A549 (cell line): ENCODE data around the gene CYSRT1.

Source experiments
- CTCF ChIP-seq: fragments of >200 bp; sonication (Bioruptor Twin); formaldehyde crosslinking; IDR thresholded peaks from 3 replicates; pipeline ENCODE4 v1.5.1; 2016
- ESRRA ChIP-seq: fragments of 150-350 bp; IDR thresholded peaks from 2 replicates; pipeline ENCODE4 v1.6.1; 2014; ENCODE audit warnings: mild to moderate bottlenecking, low read length, borderline replicate concordance
- HOXA7 ChIP-seq: fragments of 250-450 bp; sonication (Bioruptor Pico); IDR thresholded peaks from 2 replicates; pipeline ENCODE4 v1.5.0; 2020; ENCODE audit warnings: mild to moderate bottlenecking, moderate library complexity
- JUNB ChIP-seq: fragments of >200 bp; sonication (Bioruptor Twin); formaldehyde crosslinking; IDR thresholded peaks from 2 replicates; pipeline ENCODE4 v1.6.1; 2016
- KDM1A ChIP-seq: fragments of 200-600 bp; sonication (generic); IDR thresholded peaks from 2 replicates; pipeline ENCODE4 v1.6.1; 2016; ENCODE audit warnings: low read depth, mild to moderate bottlenecking
- MAFK ChIP-seq: fragments of 450-650 bp; IDR thresholded peaks from 2 replicates; pipeline ENCODE4 v1.6.1; 2014; ENCODE audit not compliant: partially characterized antibody
- MYC ChIP-seq: IDR thresholded peaks from 2 replicates; pipeline ENCODE4 v1.6.1; 2012; ENCODE audit warnings: mild to moderate bottlenecking, inconsistent platforms, low read length, improper control_type of control experiment, borderline replicate concordance
- POLR2A ChIP-seq: IDR thresholded peaks from 2 replicates; pipeline ENCODE4 v1.6.1; 2012; ENCODE audit warnings: mild to moderate bottlenecking, low read length
- RNF2 ChIP-seq: fragments of 200-600 bp; sonication (generic); IDR thresholded peaks from 2 replicates; pipeline ENCODE4 v1.6.1; 2016; ENCODE audit warnings: low read depth, mild to moderate bottlenecking, antibody characterized with exemption, moderate library complexity, borderline replicate concordance
- USF2 ChIP-seq: fragments of 450-650 bp; IDR thresholded peaks from 2 replicates; pipeline ENCODE4 v1.6.1; 2014; ENCODE audit warnings: antibody characterized with exemption
- ZFP36 ChIP-seq: fragments of 450-650 bp; IDR thresholded peaks from 2 replicates; pipeline ENCODE4 v1.6.1; 2014; ENCODE audit warnings: borderline replicate concordance; ENCODE audit not compliant: partially characterized antibody
- ZNF302 ChIP-seq: fragments of 250-450 bp; sonication (Bioruptor Pico); IDR thresholded peaks from 2 replicates; pipeline ENCODE4 v1.9.0; 2021; ENCODE audit warnings: inconsistent platforms, mild to moderate bottlenecking, moderate library complexity

- no peak for TF ChIP-seq CTCF
- no peak for TF ChIP-seq ZNF302 (CRISPR knock-in tag)
- no peak for TF ChIP-seq POLR2A
- no peak for TF ChIP-seq RNF2
- no peak for TF ChIP-seq KDM1A
- TF ChIP-seq HOXA7 = no peak
- no peak for TF ChIP-seq USF2
- no peak for TF ChIP-seq MAFK
- no peak for TF ChIP-seq JUNB
- no peak for TF ChIP-seq MYC
- TF ChIP-seq ZFP36 = no peak
- TF ChIP-seq ESRRA = no peak
These were observed 6.7 kb upstream of the CYSRT1 start for GRCh38 chr9:137218212-137218753.
